ENCODE results near the gene LRRN1. TPM values are rescaled to one million over a fixed set of nuclear protein-coding genes. Genes with fewer than 3 reads are reported as not detected.

The LRRN1 gene
- total and polyA plus RNA-seq, 2 of the 4 experiments (the other 2 are of a cell fraction), result 0.18 to 0.41 TPM

DNA sequence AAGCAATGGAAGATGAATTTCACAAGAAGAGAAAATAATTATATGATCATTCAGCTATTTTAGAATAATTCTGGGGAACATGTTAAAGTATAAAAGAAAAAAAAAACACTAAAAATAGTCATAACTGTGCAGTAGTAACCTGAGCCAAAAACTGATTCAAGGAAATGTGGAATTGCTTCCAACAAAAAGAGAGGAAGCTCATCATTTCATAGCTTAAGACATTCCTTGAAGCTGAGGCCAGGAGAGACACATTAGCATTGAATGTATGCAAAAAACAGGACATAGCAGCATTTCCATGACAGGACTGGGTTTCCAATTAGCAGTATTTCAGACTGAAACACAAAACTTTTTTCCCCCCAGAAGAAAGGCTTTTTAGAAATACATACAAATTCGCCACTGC is 27.7 kb upstream of the LRRN1 start:
- no peak overlapping the region for H2AK5ac ChIP-seq (ENCODE audit: low read depth, low read length)
- dilution Hi-C loops (cut with HindIII; ENCODE audit: low sequenced_read_pairs, unreplicated experiment) (no loop called here), in situ Hi-C loops (cut with MboI; ENCODE audit: low sequenced_read_pairs) (no loop called here), intact Hi-C loops (cut with micrococcal nuclease) (no loop called here)
- no TSS peak for BruUV-seq (replicated peaks)
- ATAC-seq (ENCODE audit: low read depth) (no peak), DNase-seq (no peak)
- no peaks in the 10 kb centered on the region for H3K4me1 ChIP-seq (ENCODE audit: control insufficient read depth, insufficient read depth, low read length)
- no peak overlapping the region for H4K5ac ChIP-seq (ENCODE audit: low read depth, low read length)
- no peak overlapping the region for H3K18ac ChIP-seq (ENCODE audit: low read depth, low read length)
- no peak overlapping the region for H2BK120ac ChIP-seq (ENCODE audit: low read depth, low read length)
- no CpG with 5 or more reads among the region's 1 CpG for WGBS, 2 experiments (ENCODE audit: extremely low coverage in 2 of 2, insufficient read length in 1 of 2)
- no peak overlapping the region for H3K4me2 ChIP-seq (ENCODE audit: low read depth, low read length)
- no peaks in the 10 kb centered on the region for H3K9me1 ChIP-seq (ENCODE audit: insufficient read depth, low read length)
- no peak overlapping the region for H3K9ac ChIP-seq (ENCODE audit: low read depth, low read length)
- H2AK9ac ChIP-seq (replicated peaks; ENCODE audit: low read depth, low read length, poor library complexity), result no peak overlapping the region
- no peak overlapping the region for H2BK15ac ChIP-seq (ENCODE audit: low read depth, low read length)
- no peak overlapping the region for H3K27ac ChIP-seq (ENCODE audit: insufficient read depth, low read length)
- ChIA-PET CTCF (no interaction called here), POLR2A (ENCODE audit: unreplicated experiment) (no interaction called here)
- H3K23ac ChIP-seq (ENCODE audit: low read depth, low read length), result no peak overlapping the region
- no peak overlapping the region for H2BK5ac ChIP-seq (ENCODE audit: low read depth, low read length, poor library complexity, severe bottlenecking)
- no peak overlapping the region for H3K56ac ChIP-seq (ENCODE audit: extremely low read depth, insufficient read depth, low read length)
- no peak overlapping the region for H2AFZ ChIP-seq (replicated peaks; ENCODE audit: low read length, poor library complexity)
- no peaks in the 10 kb centered on the region for H4K20me1 ChIP-seq (ENCODE audit: insufficient read depth, low read length)
- no peak overlapping the region for H3K4ac ChIP-seq (ENCODE audit: low read depth, low read length)
- peaks cover 11% of the 10 kb centered on the region for H3K9me3 ChIP-seq (ENCODE audit: control insufficient read depth, insufficient read depth, low read length)
- no peak for TF ChIP-seq FOS (IDR thresholded peaks at IDR 0.05; ENCODE audit: low read depth, low read length)
- TF ChIP-seq NFE2L2 (IDR thresholded peaks at IDR 0.05; ENCODE audit: low read depth, low read length), result no peak
- TF ChIP-seq POLR2A (IDR thresholded peaks at IDR 0.05; ENCODE audit: low read depth, low read length), result no peak
- no peak for TF ChIP-seq RAD21 (IDR thresholded peaks at IDR 0.05; ENCODE audit: low read length)
- TF ChIP-seq MAFK (IDR thresholded peaks at IDR 0.05; ENCODE audit: low read depth, low read length), result no peak
- H3K36me3 ChIP-seq (ENCODE audit: control insufficient read depth, insufficient read depth, low read length), result no peaks in the 10 kb centered on the region
- no peak overlapping the region for H3K14ac ChIP-seq (replicated peaks; ENCODE audit: low read depth, low read length)
- H2BK20ac ChIP-seq (ENCODE audit: low read depth, low read length), result no peak overlapping the region
- no peaks in the 10 kb centered on the region for H3K79me1 ChIP-seq (ENCODE audit: low read depth in 1 of 2, low read length in 2 of 2)
- no peak overlapping the region for H3K4me3 ChIP-seq (ENCODE audit: insufficient read depth, low read depth, low read length)
- H4K8ac ChIP-seq (ENCODE audit: low read depth in 2 of 2, low read length in 2 of 2), result no peak overlapping the region
- no peak overlapping the region for H4K91ac ChIP-seq (ENCODE audit: insufficient read depth, low read depth, low read length)
- H3K27me3 ChIP-seq (ENCODE audit: control insufficient read depth, insufficient read depth, low read length), result no peaks in the 10 kb centered on the region

Measured in IMR-90 (cell line).